PC-9 (cell line): ENCODE results near the gene TTLL9. TPM values are rescaled to one million over a fixed set of nuclear protein-coding genes. Genes with fewer than 3 reads are reported as not detected.

Experiments
- BruUV-seq: library from RNA; stranded (reverse); fragments of 400-500 nt; replicated peaks from 2 replicates; lab custom pipeline; 2021; lab: Mats Ljungman, UMichigan
- CTCF ChIA-PET: fragments of 300-600 bp; sonication (Branson Sonifier 250); formaldehyde crosslinking; loops from one replicate; lab custom pipeline; 2022; ENCODE audit warnings: antibody characterized with exemption; lab: Charles Lee
- POLR2A ChIA-PET: fragments of 300-600 bp; sonication (Branson Sonifier 250); formaldehyde crosslinking; loops from one replicate; lab custom pipeline; 2022; ENCODE audit warnings: antibody characterized with exemption; ENCODE audit not compliant: unreplicated experiment; lab: Charles Lee
- DNase-seq, 2 experiments: peaks; one replicate each; pipeline versions ENCODE4 v3.0.0 to v3.0.0-alpha.2; 2015 to 2022; ENCODE audit warnings: mixed read lengths in 1 of 2
- H2AFZ ChIP-seq: fragments of 200-600 bp; sonication (generic); 2 replicates; pipeline ENCODE4 v1.8.1; 2017; ENCODE audit warnings: antibody characterized with exemption
- H3F3A ChIP-seq: fragments of 200-600 bp; sonication (generic); 2 replicates; pipeline ENCODE4 v1.8.1; 2017; ENCODE audit warnings: antibody characterized with exemption, mild to moderate bottlenecking, low read depth; ENCODE audit not compliant: insufficient read depth
- H3K27ac ChIP-seq: fragments of 200-600 bp; sonication (generic); 2 replicates; pipeline ENCODE4 v1.6.1; 2016; ENCODE audit warnings: mixed run types
- H3K27me3 ChIP-seq: fragments of 200-600 bp; sonication (generic); 2 replicates; pipeline ENCODE4 v1.6.1; 2016; ENCODE audit warnings: low read depth, mixed run types; ENCODE audit not compliant: insufficient read depth
- H3K36me3 ChIP-seq: fragments of 200-600 bp; sonication (generic); 2 replicates; pipeline ENCODE4 v1.6.1; 2016; ENCODE audit warnings: low read depth, mixed run types
- H3K4me1 ChIP-seq: fragments of 200-600 bp; sonication (generic); replicated peaks from 2 replicates; pipeline ENCODE4 v1.6.1; 2016; ENCODE audit warnings: mixed run types; ENCODE audit not compliant: insufficient read depth
- H3K4me2 ChIP-seq: fragments of 200-600 bp; sonication (generic); 2 replicates; pipeline ENCODE4 v1.6.1; 2017; ENCODE audit warnings: mixed run types
- H3K4me3 ChIP-seq: fragments of 200-600 bp; sonication (generic); 2 replicates; pipeline ENCODE4 v1.6.1; 2016; ENCODE audit warnings: mixed run types
- H3K79me2 ChIP-seq: fragments of 200-600 bp; sonication (generic); 2 replicates; pipeline ENCODE4 v1.6.1; 2017; ENCODE audit warnings: low read depth, mixed run types
- H3K9me2 ChIP-seq: fragments of 200-600 bp; sonication (generic); 2 replicates; pipeline ENCODE4 v1.8.1; 2017; ENCODE audit warnings: mild to moderate bottlenecking; ENCODE audit not compliant: insufficient read depth
- H3K9me3 ChIP-seq: fragments of 200-600 bp; sonication (generic); 2 replicates; pipeline ENCODE4 v1.8.1; 2016; ENCODE audit warnings: low read depth; ENCODE audit not compliant: insufficient read depth
- H4K20me1 ChIP-seq: fragments of 200-600 bp; sonication (generic); 2 replicates; pipeline ENCODE4 v1.8.1; 2017; ENCODE audit not compliant: insufficient read depth
- EZH2 ChIP-seq: fragments of 200-600 bp; sonication (generic); IDR thresholded peaks from 2 replicates; pipeline ENCODE4 v1.8.0; 2017; ENCODE audit warnings: antibody characterized with exemption, low read depth
- intact Hi-C: fragments of 100-400 bp; cut with micrococcal nuclease; formaldehyde crosslinking; loops from one replicate; pipeline ENCODE4 v1.10.0; 2022; ENCODE audit not compliant: unreplicated experiment
- total RNA-seq: library from RNA; stranded (reverse); gene quantifications from 2 replicates; pipeline ENCODE4 v1.2.3, GENCODE V29; 2021
- TF ChIP-seq, protein P1 (sequence below): fragments of 200-600 bp; sonication (generic); conservative IDR thresholded peaks from 2 replicates; pipeline ENCODE4 v1.6.1; 2017; ENCODE audit warnings: mixed run types, antibody characterized with exemption, mild to moderate bottlenecking, moderate library complexity

Gene TTLL9
- total RNA-seq, 1 experiment from 2014 or later = 1.8 TPM

DNA sequence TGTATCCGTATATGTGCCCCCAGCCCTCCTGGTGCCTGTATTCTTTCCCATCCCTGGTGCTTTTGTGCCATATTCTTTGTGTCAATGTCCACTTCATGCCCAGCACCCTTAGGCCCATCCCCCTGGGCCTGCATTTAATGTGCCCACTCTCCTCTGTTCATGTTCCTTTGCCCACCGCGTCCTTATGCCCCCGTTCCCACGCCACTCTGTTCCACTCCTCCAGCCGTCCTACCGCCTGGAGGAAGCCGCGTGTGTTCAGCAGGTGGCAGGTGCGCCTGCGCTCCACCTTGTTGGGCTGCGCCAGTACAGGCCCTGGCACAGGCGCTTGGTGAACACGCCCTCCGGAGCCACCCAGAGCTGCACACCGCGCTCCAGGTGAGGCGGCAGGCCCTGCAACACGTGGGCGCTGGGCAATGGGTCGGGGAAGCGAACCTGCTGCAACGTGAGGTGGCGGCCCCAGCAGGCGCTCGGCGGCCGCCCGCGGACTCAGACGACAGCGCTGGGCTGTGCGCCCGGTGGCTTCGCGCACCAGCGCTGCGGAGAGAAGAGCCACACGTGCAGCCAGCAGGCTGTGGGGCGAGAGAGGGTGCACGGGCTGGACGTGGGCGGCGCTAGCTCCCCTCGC, 21.0 kb upstream of the TTLL9 start:
- peak in 1 of 2 experiments; percentile 54 for DNase-seq
- Histone ChIP-seq H3K4me3 (no peak overlapping the region), H3F3A (no peaks in the 10 kb centered on the region), H3K4me1 (no peaks in the 10 kb centered on the region), H3K27ac (no peak overlapping the region), H3K9me2 (no peaks in the 10 kb centered on the region), H3K27me3 (peaks cover 32% of the 10 kb centered on the region), H3K79me2 (no peaks in the 10 kb centered on the region), H2AFZ (no peak overlapping the region), H3K4me2 (no peak overlapping the region), H3K36me3 (no peaks in the 10 kb centered on the region), H4K20me1 (no peaks in the 10 kb centered on the region), H3K9me3 (no peaks in the 10 kb centered on the region)
- no peak for TF ChIP-seq EZH2
- TF ChIP-seq, protein P1, sequence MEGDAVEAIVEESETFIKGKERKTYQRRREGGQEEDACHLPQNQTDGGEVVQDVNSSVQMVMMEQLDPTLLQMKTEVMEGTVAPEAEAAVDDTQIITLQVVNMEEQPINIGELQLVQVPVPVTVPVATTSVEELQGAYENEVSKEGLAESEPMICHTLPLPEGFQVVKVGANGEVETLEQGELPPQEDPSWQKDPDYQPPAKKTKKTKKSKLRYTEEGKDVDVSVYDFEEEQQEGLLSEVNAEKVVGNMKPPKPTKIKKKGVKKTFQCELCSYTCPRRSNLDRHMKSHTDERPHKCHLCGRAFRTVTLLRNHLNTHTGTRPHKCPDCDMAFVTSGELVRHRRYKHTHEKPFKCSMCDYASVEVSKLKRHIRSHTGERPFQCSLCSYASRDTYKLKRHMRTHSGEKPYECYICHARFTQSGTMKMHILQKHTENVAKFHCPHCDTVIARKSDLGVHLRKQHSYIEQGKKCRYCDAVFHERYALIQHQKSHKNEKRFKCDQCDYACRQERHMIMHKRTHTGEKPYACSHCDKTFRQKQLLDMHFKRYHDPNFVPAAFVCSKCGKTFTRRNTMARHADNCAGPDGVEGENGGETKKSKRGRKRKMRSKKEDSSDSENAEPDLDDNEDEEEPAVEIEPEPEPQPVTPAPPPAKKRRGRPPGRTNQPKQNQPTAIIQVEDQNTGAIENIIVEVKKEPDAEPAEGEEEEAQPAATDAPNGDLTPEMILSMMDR = no peak
- intact Hi-C loops = no loop called here
- BruUV-seq = no TSS peak
- POLR2A ChIA-PET = no interaction called here
- CTCF ChIA-PET = interaction anchor here (0.5 to 1.2 kb wide), 4 partner anchors 26 to 408 kb away, joined by 3 to 4 read pairs (median 4); partner anchors contain the start of gene PDRG1

DNA sequence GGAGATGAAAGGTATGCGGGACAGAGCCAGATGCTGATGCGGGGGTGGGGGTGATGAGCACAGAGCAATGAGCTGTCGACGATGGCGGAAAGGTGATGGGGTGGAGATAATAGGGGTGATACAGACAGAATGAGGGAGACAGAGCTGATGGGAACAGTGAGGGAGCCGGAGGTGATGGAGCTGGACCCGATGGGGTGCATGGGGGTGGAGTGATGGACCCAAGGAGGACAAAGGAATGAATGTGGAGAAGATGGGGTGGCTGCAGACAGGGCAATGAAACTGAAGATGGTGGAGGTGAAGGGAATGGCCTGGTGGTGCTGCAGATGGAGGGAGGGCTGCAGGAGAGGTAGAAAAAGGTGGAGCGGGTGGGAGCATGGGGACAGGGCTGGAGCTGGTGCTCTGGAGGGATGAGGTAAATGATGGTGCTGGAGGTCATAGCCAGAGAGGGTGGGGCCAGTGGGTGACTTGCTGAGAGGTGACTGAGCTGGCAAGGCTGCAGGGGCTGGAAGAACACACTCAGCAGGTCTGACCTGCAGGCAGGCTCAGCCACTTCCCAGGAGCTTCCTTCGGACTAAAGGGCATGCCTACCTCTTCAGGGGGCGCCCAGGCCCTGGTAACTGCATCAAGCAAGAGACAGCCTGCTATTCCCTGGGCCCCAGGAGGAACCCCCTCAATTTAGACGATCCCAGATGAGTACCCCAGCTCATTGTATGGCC, 19.0 kb upstream of the TTLL9 start:
- Histone ChIP-seq H3K27me3 (peaks cover 51% of the 10 kb centered on the region), H3K9me3 (no peaks in the 10 kb centered on the region), H3K36me3 (no peaks in the 10 kb centered on the region), H3K4me1 (no peaks in the 10 kb centered on the region), H3K9me2 (no peaks in the 10 kb centered on the region), H2AFZ (no peak overlapping the region), H4K20me1 (no peaks in the 10 kb centered on the region), H3K27ac (no peak overlapping the region), H3K4me3 (no peak overlapping the region), H3K4me2 (no peak overlapping the region), H3F3A (no peaks in the 10 kb centered on the region), H3K79me2 (no peaks in the 10 kb centered on the region)
- BruUV-seq = no TSS peak
- intact Hi-C loops = loop anchor here (1.0 to 2.0 kb wide), 2 partner anchors 180 to 239 kb away; no protein-coding TSS in a partner anchor
- peak in 1 of 2 experiments; percentile 53 for DNase-seq
- ChIA-PET POLR2A (interaction anchor here (0.5 to 0.6 kb wide), 2 partner anchors 28 to 472 kb away, joined by 3 to 5 read pairs; no protein-coding TSS in a partner anchor), CTCF (interaction anchor here (0.6 to 2.3 kb wide), 7 partner anchors 8 to 673 kb away, joined by 3 to 21 read pairs (median 4); partner anchors contain the start of gene PDRG1)
- TF ChIP-seq, protein P1 = no peak
- no peak for TF ChIP-seq EZH2

DNA sequence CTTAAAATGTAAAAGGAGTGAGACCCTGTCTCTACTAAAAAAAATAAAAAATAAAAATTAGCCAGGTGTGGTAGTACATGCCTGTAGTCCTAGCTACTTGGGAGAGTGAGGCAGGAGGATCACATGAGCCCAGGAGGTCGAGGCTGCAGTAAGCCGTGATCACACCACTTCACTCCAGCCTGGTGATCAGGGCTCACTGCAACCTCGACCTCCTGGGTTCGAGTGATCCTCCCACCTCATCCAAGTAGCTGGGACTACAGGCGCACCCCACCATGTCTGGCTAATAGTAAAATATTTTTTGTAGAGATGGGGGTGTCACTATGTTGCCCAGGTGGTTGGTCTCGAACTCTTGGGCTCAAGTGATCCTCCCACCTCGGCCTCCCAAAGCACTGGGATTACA, 17.0 kb upstream of the TTLL9 start:
- TF ChIP-seq EZH2 = no peak
- TF ChIP-seq, protein P1 = no peak
- Histone ChIP-seq H3K79me2 (no peaks in the 10 kb centered on the region), H4K20me1 (no peaks in the 10 kb centered on the region), H3F3A (no peaks in the 10 kb centered on the region), H2AFZ (no peak overlapping the region), H3K27me3 (peaks cover 65% of the 10 kb centered on the region), H3K27ac (no peak overlapping the region), H3K4me2 (no peak overlapping the region), H3K36me3 (no peaks in the 10 kb centered on the region), H3K9me3 (no peaks in the 10 kb centered on the region), H3K9me2 (no peaks in the 10 kb centered on the region), H3K4me1 (no peaks in the 10 kb centered on the region), H3K4me3 (no peak overlapping the region)
- ChIA-PET POLR2A (no interaction called here), CTCF (interaction anchor here (0.6 to 2.3 kb wide), 8 partner anchors 18 to 293 kb away, joined by 3 to 21 read pairs (median 5); partner anchors contain the start of genes PDRG1 and TM9SF4)
- intact Hi-C loops = no loop called here
- BruUV-seq = no TSS peak
- DNase-seq = no peak
